SU-DHL-6 (cell line): ENCODE measurements around the gene JMJD7.

Source experiments
- H2AFZ ChIP-seq: fragments of 200-600 bp; sonication (generic); 2 replicates; pipeline ENCODE4 v1.6.1; 2014; ENCODE audit warnings: low read depth, mild to moderate bottlenecking, moderate library complexity, mixed read lengths, antibody characterized with exemption, low read length; ENCODE audit not compliant: severe bottlenecking
- H3F3A ChIP-seq: fragments of 200-600 bp; shearing (Covaris generic); 2 replicates; pipeline ENCODE4 v1.6.0; 2016; ENCODE audit warnings: antibody characterized with exemption, mild to moderate bottlenecking; ENCODE audit not compliant: insufficient read depth
- H3K27ac ChIP-seq: fragments of 200-600 bp; sonication (generic); 2 replicates; pipeline ENCODE4 v1.5.1; 2016; ENCODE audit warnings: low read depth, mild to moderate bottlenecking, low read length, moderate library complexity, mixed read lengths
- H3K27me3 ChIP-seq: fragments of 200-600 bp; sonication (generic), shearing (Covaris generic); 2 replicates; pipeline ENCODE4 v1.6.0; 2014; ENCODE audit warnings: mild to moderate bottlenecking, low read length
- H3K36me3 ChIP-seq: fragments of 200-600 bp; sonication (generic); 2 replicates; pipeline ENCODE4 v1.6.1; 2014; ENCODE audit warnings: mild to moderate bottlenecking, low read length, mixed read lengths
- H3K4me2 ChIP-seq: fragments of 300-600, 200-600 bp; shearing (Covaris generic), sonication (generic); 2 replicates; pipeline ENCODE4 v1.6.0; 2014; ENCODE audit warnings: low read length, low read depth, mild to moderate bottlenecking; ENCODE audit not compliant: poor library complexity, severe bottlenecking
- H3K4me3 ChIP-seq: fragments of 200-600 bp; sonication (generic); 2 replicates; pipeline ENCODE4 v1.5.1; 2014; ENCODE audit warnings: antibody characterized with exemption, low read length, mild to moderate bottlenecking, mixed read lengths; ENCODE audit not compliant: insufficient read depth, poor library complexity, severe bottlenecking
- H3K79me2 ChIP-seq: fragments of 200-600 bp; sonication (generic); 2 replicates; pipeline ENCODE4 v1.6.1; 2014; ENCODE audit warnings: mild to moderate bottlenecking, low read length, moderate library complexity; ENCODE audit not compliant: insufficient read depth
- H3K9ac ChIP-seq: fragments of 200-600 bp; sonication (generic); 2 replicates; pipeline ENCODE4 v1.7.0; 2014; ENCODE audit warnings: mild to moderate bottlenecking, low read length
- H3K9me2 ChIP-seq: fragments of 200-600 bp; sonication (generic); replicated peaks from 2 replicates; pipeline ENCODE4 v1.6.1; 2014; ENCODE audit warnings: low read length; ENCODE audit not compliant: insufficient read depth
- H3K9me3 ChIP-seq: fragments of 200-600 bp; sonication (generic); 2 replicates; pipeline ENCODE4 v1.6.1; 2014; ENCODE audit warnings: low read length, mixed read lengths; ENCODE audit not compliant: insufficient read depth
- H4K20me1 ChIP-seq: fragments of 200-600 bp; sonication (generic); 2 replicates; pipeline ENCODE4 v1.6.1; 2014; ENCODE audit warnings: low read depth, mild to moderate bottlenecking, antibody characterized with exemption, low read length, moderate library complexity, mixed read lengths
- CTCF ChIP-seq: fragments of 200-600 bp; sonication (generic); IDR thresholded peaks from one replicate; pipeline ENCODE4 v1.5.1; 2017; ENCODE audit warnings: antibody characterized with exemption, mild to moderate bottlenecking, low read length, moderate library complexity; ENCODE audit not compliant: insufficient read depth, poor library complexity, severe bottlenecking
- EZH2phosphoT487 ChIP-seq: fragments of 200-600 bp; sonication (generic), shearing (Covaris generic); conservative IDR thresholded peaks from 2 replicates; pipeline ENCODE4 v1.6.1; 2018; ENCODE audit warnings: mild to moderate bottlenecking, antibody characterized with exemption, low read length, moderate library complexity, mixed read lengths

JMJD7 gene

GRCh38 chr15:41809121-41809520 is 18.8 kb upstream of the JMJD7 start:
- Histone ChIP-seq H3K27ac (no peak overlapping the region), H4K20me1 (no peaks in the 10 kb centered on the region), H3K4me2 (no peak overlapping the region), H3K4me3 (no peak overlapping the region), H3K79me2 (no peaks in the 10 kb centered on the region), H3K27me3 (no peaks in the 10 kb centered on the region), H3K9ac (no peak overlapping the region), H2AFZ (no peak overlapping the region), H3K9me3 (no peaks in the 10 kb centered on the region), H3F3A (no peaks in the 10 kb centered on the region), H3K9me2 (no peaks in the 10 kb centered on the region), H3K36me3 (no peaks in the 10 kb centered on the region)
- TF ChIP-seq EZH2phosphoT487: no peak
- no peak for TF ChIP-seq CTCF

GRCh38 chr15:41809526-41810220 is 18.2 kb upstream of the JMJD7 start:
- no peaks in the 10 kb centered on the region for H3K27me3 ChIP-seq
- TF ChIP-seq EZH2phosphoT487 (no peak), CTCF (no peak)
- H3K36me3 ChIP-seq: no peaks in the 10 kb centered on the region
- no peak overlapping the region for H2AFZ ChIP-seq
- H3K9ac ChIP-seq: no peak overlapping the region
- H3K79me2 ChIP-seq: no peaks in the 10 kb centered on the region
- H3K4me3 ChIP-seq: no peak overlapping the region
- H3F3A ChIP-seq: no peaks in the 10 kb centered on the region
- H3K27ac ChIP-seq: no peak overlapping the region
- H3K9me3 ChIP-seq: no peaks in the 10 kb centered on the region
- H4K20me1 ChIP-seq: no peaks in the 10 kb centered on the region
- no peaks in the 10 kb centered on the region for H3K9me2 ChIP-seq
- H3K4me2 ChIP-seq: no peak overlapping the region

- Histone ChIP-seq H3K9me3 (no peaks in the 10 kb centered on the region), H3K9me2 (no peaks in the 10 kb centered on the region), H3K36me3 (no peaks in the 10 kb centered on the region), H3F3A (no peaks in the 10 kb centered on the region), H2AFZ (no peak overlapping the region), H3K9ac (no peak overlapping the region), H3K4me2 (no peak overlapping the region), H3K79me2 (no peaks in the 10 kb centered on the region), H3K4me3 (no peak overlapping the region), H4K20me1 (no peaks in the 10 kb centered on the region), H3K27ac (no peak overlapping the region), H3K27me3 (no peaks in the 10 kb centered on the region)
- TF ChIP-seq EZH2phosphoT487 (no peak), CTCF (no peak)
Measured at GRCh38 chr15:41810651-41811431, 17.1 kb upstream of the JMJD7 start.
